Measurements from ENCODE around the gene SLC39A12. TPM values are rescaled to one million over a fixed set of nuclear protein-coding genes. Genes with fewer than 3 reads are reported as not detected.

Gene SLC39A12
- total RNA-seq, 1 experiment from 2014 or later: not detected

- peak; percentile 7 for DNase-seq (ENCODE audit: low read depth)
These were observed 93.4 kb downstream of the SLC39A12 start for GRCh38 chr10:18044976-18045720.

GRCh38 chr10:18056583-18056982, 104.9 kb downstream of the SLC39A12 start:
- no peak for DNase-seq (ENCODE audit: low read depth)

- DNase-seq (ENCODE audit: low read depth): no peak
These were observed 108.3 kb downstream of the SLC39A12 start for GRCh38 chr10:18059826-18060559.

- DNase-seq (ENCODE audit: low read depth): peak; percentile 61
These were observed 115.2 kb downstream of the SLC39A12 start for GRCh38 chr10:18066947-18067346.

- no peak for DNase-seq (ENCODE audit: low read depth)
These were observed 116.7 kb downstream of the SLC39A12 start for GRCh38 chr10:18068401-18068800.

- no peak for DNase-seq (ENCODE audit: low read depth)
These were observed 119.9 kb downstream of the SLC39A12 start for GRCh38 chr10:18071591-18071990.

GRCh38 chr10:18073314-18073713, 121.6 kb downstream of the SLC39A12 start:
- no peak for DNase-seq (ENCODE audit: low read depth)

- DNase-seq (ENCODE audit: low read depth): no peak
These were observed 124.2 kb downstream of the SLC39A12 start for GRCh38 chr10:18075881-18076280.

GRCh38 chr10:18079665-18080295, 128.1 kb downstream of the SLC39A12 start:
- DNase-seq (ENCODE audit: low read depth): no peak

- DNase-seq (ENCODE audit: low read depth): no peak
These were observed 130.7 kb downstream of the SLC39A12 start for GRCh38 chr10:18082381-18082780.

- no peak for DNase-seq (ENCODE audit: low read depth)
These were observed 134.1 kb downstream of the SLC39A12 start for GRCh38 chr10:18085855-18086254.

- no peak for DNase-seq (ENCODE audit: low read depth)
These were observed 135.0 kb downstream of the SLC39A12 start for GRCh38 chr10:18086746-18087145.

- DNase-seq (ENCODE audit: low read depth): no peak
These were observed 135.6 kb downstream of the SLC39A12 start for GRCh38 chr10:18087355-18087754.

Other genes starting within 250 kb of the SLC39A12 start
- 0.06 TPM in 1 of 2 replicates, not detected in the other for gene TMEM236, start 199.7 kb upstream of the SLC39A12 start, total RNA-seq (2014; rRNA removed; shearing (Covaris generic))
- not detected in 2 replicates for gene MRC1, start 142.6 kb upstream of the SLC39A12 start, total RNA-seq (2014; rRNA removed; shearing (Covaris generic))
- gene CACNB2, start 188.5 kb downstream of the SLC39A12 start, total RNA-seq (2014; rRNA removed; shearing (Covaris generic)): 0.06 TPM in 1 of 2 replicates, not detected in the other